ENCODE data around the gene PRIM1.
"Not testable (repeated sequence)": the region's sequence is repeated elsewhere in the genome, so short reads cannot be mapped to it uniquely, and the experiment has no call there.

DNA sequence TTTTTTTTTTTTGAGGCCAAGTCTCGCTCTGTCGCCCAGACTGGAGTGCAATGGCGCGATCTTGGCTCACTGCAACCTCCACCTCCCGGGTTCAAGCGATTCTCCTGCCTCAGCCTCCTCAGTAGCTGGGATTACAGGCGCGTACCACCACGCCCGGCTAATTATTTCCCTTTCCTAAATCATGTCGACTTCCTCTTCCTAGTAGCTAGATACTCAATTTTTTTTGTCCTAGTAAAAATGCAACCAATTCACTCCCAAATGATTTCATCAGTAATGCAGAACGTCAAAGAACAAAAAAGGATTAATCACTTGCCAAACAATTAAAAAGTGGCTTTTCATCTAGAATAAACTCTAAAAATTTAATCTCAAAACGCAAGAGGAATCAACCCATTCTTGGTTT is 1.5 kb downstream of the PRIM1 start:
- not testable (repeated sequence) for TF ChIP-seq POLR2AphosphoS5, TCF7L2 (IDR thresholded peaks at IDR 0.05; ENCODE audit: low read depth, low read length)
- TF ChIP-seq, protein P1, sequence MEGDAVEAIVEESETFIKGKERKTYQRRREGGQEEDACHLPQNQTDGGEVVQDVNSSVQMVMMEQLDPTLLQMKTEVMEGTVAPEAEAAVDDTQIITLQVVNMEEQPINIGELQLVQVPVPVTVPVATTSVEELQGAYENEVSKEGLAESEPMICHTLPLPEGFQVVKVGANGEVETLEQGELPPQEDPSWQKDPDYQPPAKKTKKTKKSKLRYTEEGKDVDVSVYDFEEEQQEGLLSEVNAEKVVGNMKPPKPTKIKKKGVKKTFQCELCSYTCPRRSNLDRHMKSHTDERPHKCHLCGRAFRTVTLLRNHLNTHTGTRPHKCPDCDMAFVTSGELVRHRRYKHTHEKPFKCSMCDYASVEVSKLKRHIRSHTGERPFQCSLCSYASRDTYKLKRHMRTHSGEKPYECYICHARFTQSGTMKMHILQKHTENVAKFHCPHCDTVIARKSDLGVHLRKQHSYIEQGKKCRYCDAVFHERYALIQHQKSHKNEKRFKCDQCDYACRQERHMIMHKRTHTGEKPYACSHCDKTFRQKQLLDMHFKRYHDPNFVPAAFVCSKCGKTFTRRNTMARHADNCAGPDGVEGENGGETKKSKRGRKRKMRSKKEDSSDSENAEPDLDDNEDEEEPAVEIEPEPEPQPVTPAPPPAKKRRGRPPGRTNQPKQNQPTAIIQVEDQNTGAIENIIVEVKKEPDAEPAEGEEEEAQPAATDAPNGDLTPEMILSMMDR (IDR thresholded peaks at IDR 0.05): not testable (repeated sequence)
